C4-2B (cell line): ENCODE results near the gene PARVB.

Experiments used
- H3K27ac ChIP-seq: fragments of 450-650 bp; 2 replicates; pipeline ENCODE4 v1.5.1; 2017
- CTCF ChIP-seq: fragments of 450-650 bp; conservative IDR thresholded peaks from 2 replicates; pipeline ENCODE4 v1.5.1; 2017; ENCODE audit warnings: mild to moderate bottlenecking
- ZFX ChIP-seq: fragments of 450-650 bp; IDR thresholded peaks from 2 replicates; pipeline ENCODE4 v1.6.1; 2017

PARVB gene

GRCh38 chr22:44097263-44098020 lies 73.3 kb downstream of the PARVB start:
- no peak overlapping the region for H3K27ac ChIP-seq

GRCh38 chr22:44098021-44098739 lies 74.1 kb downstream of the PARVB start:
- H3K27ac ChIP-seq: no peak overlapping the region
- no peak for TF ChIP-seq CTCF
- no peak for TF ChIP-seq ZFX

More at GRCh38 chr22:44097263-44098020, 73.3 kb downstream of the PARVB start:
- no peak for TF ChIP-seq ZFX
- TF ChIP-seq CTCF: no peak

- no peak overlapping the region for H3K27ac ChIP-seq
- TF ChIP-seq ZFX: no peak
- no peak for TF ChIP-seq CTCF
These were observed 74.9 kb downstream of the PARVB start for GRCh38 chr22:44098966-44099530.

- H3K27ac ChIP-seq: no peak overlapping the region
- TF ChIP-seq CTCF (no peak), ZFX (no peak)
These were observed 75.6 kb downstream of the PARVB start for GRCh38 chr22:44099696-44100095.

GRCh38 chr22:44100411-44100810 lies 76.3 kb downstream of the PARVB start:
- no peak for TF ChIP-seq CTCF
- TF ChIP-seq ZFX: no peak
- H3K27ac ChIP-seq: no peak overlapping the region

GRCh38 chr22:44102121-44102520 lies 78.0 kb downstream of the PARVB start:
- H3K27ac ChIP-seq: no peak overlapping the region
- TF ChIP-seq CTCF: no peak

- TF ChIP-seq CTCF (no peak), ZFX (no peak)
These were observed 78.8 kb downstream of the PARVB start for GRCh38 chr22:44102856-44103255.

More at GRCh38 chr22:44102856-44103255, 78.8 kb downstream of the PARVB start:
- H3K27ac ChIP-seq: no peak overlapping the region
